Posterior cingulate gyrus (tissue), 11 donors: ENCODE results near the gene VENTX.

Source experiments
- DNase-seq, 10 donors: peaks; one replicate each; pipeline versions ENCODE4 v3.0.0 to v3.0.0-alpha.2; 2020 to 2021; ENCODE audit warnings: mixed read lengths in 3 of 10
- intact Hi-C: fragments of 100-400 bp; cut with DNase I; formaldehyde crosslinking; loops from one replicate; pipeline ENCODE4 v1.15.1; 2023

The VENTX gene

GRCh38 chr10:133279326-133280226, 41.9 kb downstream of the VENTX start:
- intact Hi-C loops = no loop called here
- no peak for DNase-seq

GRCh38 chr10:133280391-133281059, 42.9 kb downstream of the VENTX start:
- no peak for DNase-seq
- intact Hi-C loops = no loop called here

GRCh38 chr10:133281084-133281483, 43.4 kb downstream of the VENTX start:
- intact Hi-C loops = no loop called here
- no peak for DNase-seq

- intact Hi-C loops = no loop called here
- no peak for DNase-seq
Observed at GRCh38 chr10:133281628-133282372, 44.1 kb downstream of the VENTX start.

- intact Hi-C loops = no loop called here
Observed at GRCh38 chr10:133282846-133283390, 45.3 kb downstream of the VENTX start.

GRCh38 chr10:133283931-133284330, 46.3 kb downstream of the VENTX start:
- no peak for DNase-seq
- intact Hi-C loops = no loop called here

More at GRCh38 chr10:133282846-133283390, 45.3 kb downstream of the VENTX start:
- DNase-seq = no peak

- no peak for DNase-seq
- intact Hi-C loops = no loop called here
Observed at GRCh38 chr10:133285217-133285616, 47.6 kb downstream of the VENTX start.

GRCh38 chr10:133286366-133286765, 48.7 kb downstream of the VENTX start:
- no peak for DNase-seq
- intact Hi-C loops = no loop called here

GRCh38 chr10:133287832-133288500, 50.3 kb downstream of the VENTX start:
- intact Hi-C loops = no loop called here
- peak in 1 of 10 donors; percentile 78 for DNase-seq

- intact Hi-C loops = no loop called here
- DNase-seq = no peak
Observed at GRCh38 chr10:133289761-133290160, 52.1 kb downstream of the VENTX start.
